Upper lobe of left lung (tissue), 6 donors: Measurements from ENCODE around the gene RAD23B. TPM values are rescaled to one million over a fixed set of nuclear protein-coding genes. Genes with fewer than 3 reads are reported as not detected.

ENCODE experiments used
- ATAC-seq, 2 donors: fragments of 200-7000 bp; cut with Tn5 transposase; one replicate each; pipeline ENCODE4 v1.9.1; 2022; ENCODE audit warnings: mild to moderate bottlenecking in 2 of 2, moderate library complexity in 2 of 2; ENCODE audit not compliant: low FRiP score in 2 of 2
- DNase-seq, 2 donors: peaks; one replicate each; pipeline ENCODE4 v3.0.0-alpha.2; 2019 to 2020
- H3K27ac ChIP-seq, 4 donors: fragments of 200-600 bp; sonication (generic); one replicate each; pipeline ENCODE4 v1.5.1; 2016 to 2019
- H3K27me3 ChIP-seq, 4 donors: fragments of 200-600 bp; sonication (generic); one replicate each; pipeline ENCODE4 v1.5.1; 2017 to 2019
- H3K36me3 ChIP-seq, 4 donors: fragments of 200-600 bp; sonication (generic); one replicate each; pipeline ENCODE4 v1.5.1; 2016 to 2019
- H3K4me1 ChIP-seq, 4 donors: fragments of 200-600 bp; sonication (generic); one replicate each; pipeline ENCODE4 v1.5.1; 2018 to 2019
- H3K4me3 ChIP-seq, 4 donors: fragments of 200-600 bp; sonication (generic); one replicate each; pipeline ENCODE4 v1.5.1; 2017 to 2019; ENCODE audit warnings: mild to moderate bottlenecking in 2 of 4, moderate library complexity in 1 of 4
- H3K9me3 ChIP-seq, 4 donors: fragments of 200-600 bp; sonication (generic); one replicate each; pipeline ENCODE4 v1.5.1; 2018 to 2019
- EP300 ChIP-seq, 4 donors: sonication (generic); formaldehyde crosslinking; IDR thresholded peaks; one replicate each; pipeline ENCODE4 v1.5.1; 2017; ENCODE audit warnings: antibody characterized with exemption in 4 of 4, control low read depth in 2 of 4
- POLR2A ChIP-seq, 4 donors: fragments of 450-650 bp; IDR thresholded peaks; one replicate each; pipeline ENCODE4 v1.5.1; 2016 to 2017; ENCODE audit warnings: antibody characterized with exemption in 4 of 4, mild to moderate bottlenecking in 2 of 4
- POLR2AphosphoS5 ChIP-seq, 2 donors: sonication (generic); formaldehyde crosslinking; IDR thresholded peaks; one replicate each; pipeline ENCODE4 v1.5.1; 2017; ENCODE audit warnings: antibody characterized with exemption in 2 of 2
- WGBS, 2 donors: methylation state at CpG; one replicate each; pipeline ENCODE4 v1.1.5; 2017 to 2018; 5-methylcytosine and 5-hydroxymethylcytosine counted together
- total RNA-seq, 6 donors: library from RNA; depleted of rRNA in 4 of 6; stranded (reverse); fragments of >200 nt in 4 of 6; gene quantifications; one replicate each; pipeline versions ENCODE4 v1.1.0 to v1.2.1, GENCODE V29; 2016 to 2021
- TF ChIP-seq, protein P1 (sequence below), 6 experiments: fragments of 450-650 bp in 4 of 6; fragments of 200-600 bp in 2 of 6; sonication (generic) in 2 of 6; IDR thresholded peaks; one replicate each; pipeline ENCODE4 v1.5.1; 2016 to 2019; ENCODE audit warnings: antibody characterized with exemption in 6 of 6
- donor health status: DM: no; HTN: no; CAD: no; lungs with moderate emphysema.
- donor health status: DM: no; HTN: yes; CAD: no; lungs with severe emphysema.

RAD23B gene
- total RNA-seq, 6 donors from 2014 or later = 33.5 to 107 (median 73.1) TPM

DNA sequence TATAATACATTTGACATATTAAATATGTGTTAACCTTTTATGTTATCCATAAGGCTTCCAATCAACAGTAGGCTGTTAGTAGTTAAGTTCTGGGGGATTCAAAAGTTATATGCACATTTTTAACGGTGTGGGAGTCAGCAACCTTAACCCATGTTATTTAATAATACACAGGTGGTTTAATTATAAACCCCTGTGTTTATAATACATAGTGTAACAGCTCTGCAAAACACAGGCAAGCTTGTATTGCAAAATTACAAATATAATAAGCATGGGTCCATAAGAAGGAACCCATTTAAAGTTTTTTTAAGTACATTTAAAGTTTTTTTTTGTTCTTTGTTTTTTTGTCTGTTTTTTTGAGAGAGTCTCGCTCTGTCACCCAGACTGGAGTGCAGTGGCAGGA, 14.5 kb upstream of the RAD23B start:
- H3K27me3 ChIP-seq = no peaks in the 10 kb centered on the region
- no peak overlapping the region for H3K4me3 ChIP-seq
- TF ChIP-seq EP300 (IDR thresholded peaks at IDR 0.05) (no peak), POLR2AphosphoS5 (IDR thresholded peaks at IDR 0.05) (no peak)
- TF ChIP-seq, protein P1, sequence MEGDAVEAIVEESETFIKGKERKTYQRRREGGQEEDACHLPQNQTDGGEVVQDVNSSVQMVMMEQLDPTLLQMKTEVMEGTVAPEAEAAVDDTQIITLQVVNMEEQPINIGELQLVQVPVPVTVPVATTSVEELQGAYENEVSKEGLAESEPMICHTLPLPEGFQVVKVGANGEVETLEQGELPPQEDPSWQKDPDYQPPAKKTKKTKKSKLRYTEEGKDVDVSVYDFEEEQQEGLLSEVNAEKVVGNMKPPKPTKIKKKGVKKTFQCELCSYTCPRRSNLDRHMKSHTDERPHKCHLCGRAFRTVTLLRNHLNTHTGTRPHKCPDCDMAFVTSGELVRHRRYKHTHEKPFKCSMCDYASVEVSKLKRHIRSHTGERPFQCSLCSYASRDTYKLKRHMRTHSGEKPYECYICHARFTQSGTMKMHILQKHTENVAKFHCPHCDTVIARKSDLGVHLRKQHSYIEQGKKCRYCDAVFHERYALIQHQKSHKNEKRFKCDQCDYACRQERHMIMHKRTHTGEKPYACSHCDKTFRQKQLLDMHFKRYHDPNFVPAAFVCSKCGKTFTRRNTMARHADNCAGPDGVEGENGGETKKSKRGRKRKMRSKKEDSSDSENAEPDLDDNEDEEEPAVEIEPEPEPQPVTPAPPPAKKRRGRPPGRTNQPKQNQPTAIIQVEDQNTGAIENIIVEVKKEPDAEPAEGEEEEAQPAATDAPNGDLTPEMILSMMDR (IDR thresholded peaks at IDR 0.05) = no peak
- no peaks in the 10 kb centered on the region for H3K9me3 ChIP-seq
- 85 to 89% methylated on average over 2 of the region's 2 CpGs for WGBS, 2 donors
- peaks cover 0 to 11% (median 8%) of the 10 kb centered on the region in 4 donors for H3K4me1 ChIP-seq
- DNase-seq = no peak
- H3K36me3 ChIP-seq = no peaks in the 10 kb centered on the region
- ATAC-seq = no peak
- H3K27ac ChIP-seq = no peak overlapping the region

DNA sequence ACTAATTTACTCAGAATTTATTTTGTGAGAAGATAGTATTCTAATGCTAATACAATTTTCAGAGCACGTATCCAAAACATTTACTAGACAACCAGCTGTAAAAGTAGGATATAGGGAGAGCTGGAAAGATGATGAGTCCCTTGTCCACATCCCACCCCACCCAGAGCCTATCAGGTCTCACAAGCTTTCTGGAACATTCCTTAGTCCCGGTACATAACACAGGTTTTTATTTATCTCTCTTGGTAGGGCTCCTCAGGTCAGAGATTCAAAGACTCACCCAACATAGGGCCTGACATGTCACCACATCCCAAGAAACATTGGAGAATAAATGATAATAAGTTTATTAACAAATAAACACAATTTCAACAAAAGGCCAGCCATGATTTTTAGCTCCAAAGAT, 13.8 kb upstream of the RAD23B start:
- Histone ChIP-seq H3K4me3 (no peak overlapping the region), H3K27me3 (no peaks in the 10 kb centered on the region), H3K27ac (peak overlapping the region in 1 of 4 donors; percentile 56), H3K36me3 (no peaks in the 10 kb centered on the region), H3K9me3 (no peaks in the 10 kb centered on the region), H3K4me1 (peaks cover 0 to 13% (median 11%) of the 10 kb centered on the region in 4 donors)
- 76 to 89% methylated on average over 2 of the region's 2 CpGs for WGBS, 2 donors
- ATAC-seq = no peak
- DNase-seq = no peak
- TF ChIP-seq POLR2AphosphoS5 (IDR thresholded peaks at IDR 0.05) = no peak
- TF ChIP-seq, protein P1 (IDR thresholded peaks at IDR 0.05) = no peak
- no peak for TF ChIP-seq EP300 (IDR thresholded peaks at IDR 0.05)
- no peak for TF ChIP-seq POLR2A (IDR thresholded peaks at IDR 0.05)

DNA sequence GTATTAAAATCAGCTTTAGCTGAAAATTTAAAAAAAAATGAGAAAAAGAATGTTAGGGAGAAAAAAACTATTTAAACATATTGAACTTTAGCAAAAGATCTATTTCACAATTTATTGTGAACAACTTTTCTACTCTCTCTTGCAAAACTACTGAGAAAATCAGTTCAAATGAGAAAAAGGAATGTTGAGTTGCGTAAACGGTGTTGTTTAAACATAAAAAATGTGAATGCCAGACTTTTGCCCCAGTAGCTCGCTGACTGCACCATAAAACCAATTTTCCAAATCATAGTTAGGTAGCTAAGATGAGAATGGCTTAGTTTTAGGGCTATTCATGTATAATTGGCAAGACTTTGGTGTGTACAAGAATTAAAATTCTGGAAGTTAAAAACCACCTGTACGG, 13.4 kb upstream of the RAD23B start:
- no peak for DNase-seq

DNA sequence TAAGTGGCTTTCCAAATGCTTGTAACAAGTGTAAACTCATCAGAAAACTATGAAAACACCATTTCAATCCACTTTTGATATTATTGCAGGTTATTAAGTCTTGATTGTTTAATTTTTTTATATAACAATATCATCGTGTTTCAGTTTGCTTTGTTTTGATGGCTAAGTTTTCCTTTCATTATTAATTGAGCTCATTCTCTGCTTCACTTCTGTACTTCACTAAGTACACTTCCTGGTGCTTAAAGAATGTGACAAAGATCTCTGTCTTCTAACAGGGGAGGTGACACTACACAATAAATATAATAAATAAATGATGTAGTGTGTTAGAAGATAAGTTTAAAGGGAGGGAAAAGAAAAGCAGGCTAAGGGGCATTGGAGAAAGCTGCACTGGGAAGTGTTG, 13.0 kb upstream of the RAD23B start:
- no peak for TF ChIP-seq POLR2AphosphoS5 (IDR thresholded peaks at IDR 0.05)
- TF ChIP-seq POLR2A (IDR thresholded peaks at IDR 0.05) = no peak
- TF ChIP-seq, protein P1 (IDR thresholded peaks at IDR 0.05) = no peak
- TF ChIP-seq EP300 (IDR thresholded peaks at IDR 0.05) = no peak
- Histone ChIP-seq H3K4me1 (peaks cover 0 to 17% (median 13%) of the 10 kb centered on the region in 4 donors), H3K27ac (peak overlapping the region in 2 of 4 donors; percentile 26 to 56), H3K9me3 (no peaks in the 10 kb centered on the region), H3K36me3 (no peaks in the 10 kb centered on the region), H3K27me3 (no peaks in the 10 kb centered on the region), H3K4me3 (peak overlapping the region in 3 of 4 donors; percentile 8 to 29 (median 18))
- ATAC-seq (no peak), DNase-seq (no peak)
- WGBS, 2 donors = 9 to 23% methylated on average over 1 of the region's 1 CpG

More for the DNA sequence above, 13.4 kb upstream of the RAD23B start:
- peak overlapping the region in 3 of 4 donors; percentile 8 to 29 (median 18) for H3K4me3 ChIP-seq
- TF ChIP-seq, protein P1 (IDR thresholded peaks at IDR 0.05) = no peak
- TF ChIP-seq POLR2AphosphoS5 (IDR thresholded peaks at IDR 0.05) (no peak), POLR2A (IDR thresholded peaks at IDR 0.05) (no peak), EP300 (IDR thresholded peaks at IDR 0.05) (no peak)
- no peaks in the 10 kb centered on the region for H3K9me3 ChIP-seq
- H3K27me3 ChIP-seq = no peaks in the 10 kb centered on the region
- H3K4me1 ChIP-seq = peaks cover 0 to 17% (median 13%) of the 10 kb centered on the region in 4 donors
- WGBS, 2 donors = 53 to 64% methylated on average over 4 of the region's 4 CpGs
- no peaks in the 10 kb centered on the region for H3K36me3 ChIP-seq
- peak overlapping the region in 2 of 4 donors; percentile 26 to 56 for H3K27ac ChIP-seq
- no peak for ATAC-seq

DNA sequence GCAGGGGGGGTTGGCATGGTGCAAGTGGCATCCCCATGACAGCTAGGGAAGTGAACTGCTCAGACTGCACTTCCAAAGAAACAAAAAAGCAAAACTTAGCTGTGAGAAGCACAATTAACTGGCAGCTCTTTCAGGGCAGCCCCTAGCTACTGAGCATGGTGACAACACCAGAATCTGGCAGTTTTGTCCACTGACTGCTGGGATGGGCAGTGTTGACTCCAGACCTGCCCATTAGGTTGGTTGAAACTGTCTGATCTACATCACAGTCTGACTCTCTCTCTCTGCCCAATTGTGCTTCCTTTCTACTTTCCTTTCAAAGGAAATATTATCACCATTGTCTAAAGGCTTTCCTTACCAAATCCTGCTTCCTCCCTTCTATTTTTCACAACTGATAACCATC, 12.5 kb upstream of the RAD23B start:
- Histone ChIP-seq H3K9me3 (no peaks in the 10 kb centered on the region), H3K27me3 (no peaks in the 10 kb centered on the region), H3K27ac (peak overlapping the region in 1 of 4 donors; percentile 26), H3K36me3 (no peaks in the 10 kb centered on the region), H3K4me1 (peaks cover 0 to 17% (median 13%) of the 10 kb centered on the region in 4 donors), H3K4me3 (no peak overlapping the region)
- no peak for DNase-seq
- TF ChIP-seq POLR2AphosphoS5 (IDR thresholded peaks at IDR 0.05) = no peak
- TF ChIP-seq, protein P1 (IDR thresholded peaks at IDR 0.05) = no peak
- TF ChIP-seq EP300 (IDR thresholded peaks at IDR 0.05) = no peak
- TF ChIP-seq POLR2A (IDR thresholded peaks at IDR 0.05) = no peak
- no peak for ATAC-seq
